Suprapubic skin (tissue), 4 donors: ENCODE data around the gene HP. TPM values are rescaled to one million over a fixed set of nuclear protein-coding genes. Genes with fewer than 3 reads are reported as not detected.

Experiments used
- DNase-seq, 2 donors: peaks; one replicate each; pipeline ENCODE4 v3.0.0-alpha.2; 2019; ENCODE audit warnings: low spot score in 2 of 2
- H3K27ac ChIP-seq: fragments of 200-600 bp; sonication (generic); one replicate; pipeline ENCODE4 v1.5.1; 2019
- H3K27me3 ChIP-seq: fragments of 200-600 bp; sonication (generic); one replicate; pipeline ENCODE4 v1.5.1; 2019
- H3K36me3 ChIP-seq: fragments of 200-600 bp; sonication (generic); one replicate; pipeline ENCODE4 v1.5.1; 2019
- H3K4me1 ChIP-seq: fragments of 200-600 bp; sonication (generic); one replicate; pipeline ENCODE4 v1.5.1; 2019
- H3K4me3 ChIP-seq: fragments of 200-600 bp; sonication (generic); one replicate; pipeline ENCODE4 v1.5.1; 2019; ENCODE audit warnings: mild to moderate bottlenecking
- H3K9me3 ChIP-seq: fragments of 200-600 bp; sonication (generic); one replicate; pipeline ENCODE4 v1.5.1; 2019
- EP300 ChIP-seq: sonication (generic); formaldehyde crosslinking; IDR thresholded peaks from one replicate; pipeline ENCODE4 v1.6.1; 2017; ENCODE audit warnings: antibody characterized with exemption
- POLR2A ChIP-seq, 2 donors: fragments of 450-650 bp; IDR thresholded peaks; one replicate each; pipeline ENCODE4 v1.6.1; 2017; ENCODE audit warnings: antibody characterized with exemption in 2 of 2, mild to moderate bottlenecking in 2 of 2, moderate library complexity in 2 of 2
- POLR2AphosphoS5 ChIP-seq, 3 donors: sonication (generic); formaldehyde crosslinking; IDR thresholded peaks; one replicate each; pipeline ENCODE4 v1.6.1; 2017; ENCODE audit warnings: antibody characterized with exemption in 3 of 3
- WGBS: methylation state at CpG from one replicate; pipeline ENCODE4 v1.1.5; 2018; 5-methylcytosine and 5-hydroxymethylcytosine counted together
- total RNA-seq, 4 donors: library from RNA; depleted of rRNA; stranded (reverse); fragments of >200 nt; gene quantifications; one replicate each; pipeline ENCODE4 v1.1.0, GENCODE V29; 2016
- TF ChIP-seq, protein P1 (sequence below), 2 donors: fragments of 200-600 bp in 1 of 2; fragments of 450-650 bp in 1 of 2; sonication (generic) in 1 of 2; IDR thresholded peaks; one replicate each; pipeline ENCODE4 v1.5.1; 2016 to 2019; ENCODE audit warnings: antibody characterized with exemption in 2 of 2, mild to moderate bottlenecking in 1 of 2, moderate library complexity in 1 of 2

Gene HP
- total RNA-seq, 4 donors from 2014 or later: 0.65 to 170 (median 6.0) TPM

- no peaks in the 10 kb centered on the region for H3K9me3 ChIP-seq
- H3K4me3 ChIP-seq: no peak overlapping the region
- H3K4me1 ChIP-seq: no peaks in the 10 kb centered on the region
- no peaks in the 10 kb centered on the region for H3K27me3 ChIP-seq
- no peak overlapping the region for H3K27ac ChIP-seq
- WGBS: 88% methylated on average over 7 of the region's 7 CpGs
- TF ChIP-seq, protein P1, sequence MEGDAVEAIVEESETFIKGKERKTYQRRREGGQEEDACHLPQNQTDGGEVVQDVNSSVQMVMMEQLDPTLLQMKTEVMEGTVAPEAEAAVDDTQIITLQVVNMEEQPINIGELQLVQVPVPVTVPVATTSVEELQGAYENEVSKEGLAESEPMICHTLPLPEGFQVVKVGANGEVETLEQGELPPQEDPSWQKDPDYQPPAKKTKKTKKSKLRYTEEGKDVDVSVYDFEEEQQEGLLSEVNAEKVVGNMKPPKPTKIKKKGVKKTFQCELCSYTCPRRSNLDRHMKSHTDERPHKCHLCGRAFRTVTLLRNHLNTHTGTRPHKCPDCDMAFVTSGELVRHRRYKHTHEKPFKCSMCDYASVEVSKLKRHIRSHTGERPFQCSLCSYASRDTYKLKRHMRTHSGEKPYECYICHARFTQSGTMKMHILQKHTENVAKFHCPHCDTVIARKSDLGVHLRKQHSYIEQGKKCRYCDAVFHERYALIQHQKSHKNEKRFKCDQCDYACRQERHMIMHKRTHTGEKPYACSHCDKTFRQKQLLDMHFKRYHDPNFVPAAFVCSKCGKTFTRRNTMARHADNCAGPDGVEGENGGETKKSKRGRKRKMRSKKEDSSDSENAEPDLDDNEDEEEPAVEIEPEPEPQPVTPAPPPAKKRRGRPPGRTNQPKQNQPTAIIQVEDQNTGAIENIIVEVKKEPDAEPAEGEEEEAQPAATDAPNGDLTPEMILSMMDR (IDR thresholded peaks at IDR 0.05): no peak
- DNase-seq: no peak
- peaks cover 20% of the 10 kb centered on the region for H3K36me3 ChIP-seq
These were observed 24.6 kb upstream of the HP start for GRCh38 chr16:72029567-72030271.

DNA sequence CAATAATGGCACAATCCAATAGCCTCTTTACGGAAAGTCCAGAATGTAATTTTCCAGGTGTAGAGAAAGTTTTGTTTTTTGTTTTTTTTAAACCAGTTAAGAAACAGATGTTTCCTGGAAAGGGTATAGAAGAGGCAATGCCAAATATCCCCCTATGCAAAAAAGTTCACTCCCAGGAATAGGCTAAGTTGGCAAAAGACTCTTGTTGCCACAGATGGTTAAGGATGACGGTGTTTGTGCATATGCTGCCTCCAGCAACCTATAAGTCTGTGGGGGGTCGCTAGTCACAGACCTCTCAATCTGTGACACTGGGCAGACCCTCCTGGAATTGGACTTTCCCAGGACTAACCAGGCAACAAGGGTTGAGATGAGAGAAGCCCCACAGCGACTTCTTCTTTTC lies 20.9 kb upstream of the HP start:
- Histone ChIP-seq H3K4me1 (no peaks in the 10 kb centered on the region), H3K4me3 (no peak overlapping the region), H3K9me3 (no peaks in the 10 kb centered on the region), H3K36me3 (no peaks in the 10 kb centered on the region), H3K27me3 (no peaks in the 10 kb centered on the region), H3K27ac (no peak overlapping the region)
- TF ChIP-seq EP300: no peak
- DNase-seq: no peak
- whole genome bisulfite sequencing: 80% methylated on average over 4 of the region's 4 CpGs

- Histone ChIP-seq H3K4me3 (no peak overlapping the region), H3K4me1 (no peaks in the 10 kb centered on the region), H3K36me3 (no peaks in the 10 kb centered on the region), H3K27ac (no peak overlapping the region), H3K27me3 (no peaks in the 10 kb centered on the region), H3K9me3 (no peaks in the 10 kb centered on the region)
- no peak for DNase-seq
- WGBS: 79% methylated on average over 5 of the region's 5 CpGs
- TF ChIP-seq EP300: no peak
- TF ChIP-seq, protein P1 (IDR thresholded peaks at IDR 0.05): no peak
- no peak for TF ChIP-seq POLR2AphosphoS5 (IDR thresholded peaks at IDR 0.05)
- TF ChIP-seq POLR2A (IDR thresholded peaks at IDR 0.05): no peak
These were observed 18.2 kb upstream of the HP start for GRCh38 chr16:72036098-72036497.

GRCh38 chr16:72042157-72042660 lies 12.1 kb upstream of the HP start:
- no peaks in the 10 kb centered on the region for H3K4me1 ChIP-seq
- H3K4me3 ChIP-seq: no peak overlapping the region
- H3K27me3 ChIP-seq: no peaks in the 10 kb centered on the region
- TF ChIP-seq POLR2AphosphoS5 (IDR thresholded peaks at IDR 0.05) (no peak), POLR2A (IDR thresholded peaks at IDR 0.05) (no peak), EP300 (no peak)
- TF ChIP-seq, protein P1 (IDR thresholded peaks at IDR 0.05): no peak
- H3K36me3 ChIP-seq: peaks cover 22% of the 10 kb centered on the region
- 72% methylated on average over 2 of the region's 2 CpGs for WGBS
- H3K27ac ChIP-seq: no peak overlapping the region
- H3K9me3 ChIP-seq: no peaks in the 10 kb centered on the region
- no peak for DNase-seq

DNA sequence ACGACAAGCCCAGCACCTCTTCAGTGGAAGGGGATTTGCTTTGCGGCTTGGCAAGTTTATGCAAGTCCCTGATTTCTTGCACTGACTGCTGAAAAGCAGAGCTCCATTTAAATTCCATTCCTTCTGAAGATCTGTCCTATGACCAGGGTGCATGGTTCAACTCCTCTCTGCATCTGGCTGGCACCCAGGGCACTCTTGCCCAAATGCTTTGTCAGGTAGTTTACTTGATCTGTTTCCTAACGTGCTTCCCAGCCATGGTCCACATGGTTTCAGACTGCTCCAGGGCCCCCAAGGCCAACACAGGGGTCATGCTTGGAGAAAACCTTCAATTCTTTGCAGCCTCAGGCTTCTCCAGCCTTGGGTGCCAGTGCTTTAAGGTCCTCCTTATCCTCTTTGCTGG lies 11.2 kb upstream of the HP start:
- 74% methylated on average over 3 of the region's 3 CpGs for WGBS
- peaks cover 22% of the 10 kb centered on the region for H3K36me3 ChIP-seq
- no peaks in the 10 kb centered on the region for H3K9me3 ChIP-seq
- TF ChIP-seq POLR2AphosphoS5 (IDR thresholded peaks at IDR 0.05) (no peak), POLR2A (IDR thresholded peaks at IDR 0.05) (no peak), EP300 (no peak)
- TF ChIP-seq, protein P1 (IDR thresholded peaks at IDR 0.05): no peak
- no peak overlapping the region for H3K27ac ChIP-seq
- H3K4me1 ChIP-seq: no peaks in the 10 kb centered on the region
- no peak for DNase-seq
- no peaks in the 10 kb centered on the region for H3K27me3 ChIP-seq
- no peak overlapping the region for H3K4me3 ChIP-seq

GRCh38 chr16:72043539-72043938 lies 10.8 kb upstream of the HP start:
- TF ChIP-seq, protein P1 (IDR thresholded peaks at IDR 0.05): no peak
- TF ChIP-seq POLR2A (IDR thresholded peaks at IDR 0.05) (no peak), EP300 (no peak), POLR2AphosphoS5 (IDR thresholded peaks at IDR 0.05) (no peak)
- Histone ChIP-seq H3K4me3 (no peak overlapping the region), H3K4me1 (no peaks in the 10 kb centered on the region), H3K9me3 (no peaks in the 10 kb centered on the region), H3K27me3 (no peaks in the 10 kb centered on the region), H3K36me3 (peaks cover 22% of the 10 kb centered on the region), H3K27ac (no peak overlapping the region)
- WGBS: 100% methylated on average over 1 of the region's 1 CpG
- no peak for DNase-seq
